Epithelial cell of esophagus (primary cell): ENCODE data around the gene ZNF718.
A peak's percentile ranks its signal among the peaks of the same experiment; 100 is the strongest.

Source experiments
- DNase-seq: peaks from one replicate; pipeline ENCODE4 v3.0.0; 2010; ENCODE audit warnings: low read depth
- H3K4me3 ChIP-seq: 2 replicates; pipeline ENCODE4 v1.5.1; 2011; ENCODE audit warnings: mild to moderate bottlenecking, low read length, control low read depth
- TF ChIP-seq, protein P1 (sequence below): IDR thresholded peaks from 2 replicates; pipeline ENCODE4 v1.5.1; 2011; ENCODE audit warnings: low read depth, mild to moderate bottlenecking, low read length, control low read depth, inconsistent platforms; ENCODE audit not compliant: insufficient read depth; ENCODE audit errors: missing control alignments

Gene ZNF718

DNA sequence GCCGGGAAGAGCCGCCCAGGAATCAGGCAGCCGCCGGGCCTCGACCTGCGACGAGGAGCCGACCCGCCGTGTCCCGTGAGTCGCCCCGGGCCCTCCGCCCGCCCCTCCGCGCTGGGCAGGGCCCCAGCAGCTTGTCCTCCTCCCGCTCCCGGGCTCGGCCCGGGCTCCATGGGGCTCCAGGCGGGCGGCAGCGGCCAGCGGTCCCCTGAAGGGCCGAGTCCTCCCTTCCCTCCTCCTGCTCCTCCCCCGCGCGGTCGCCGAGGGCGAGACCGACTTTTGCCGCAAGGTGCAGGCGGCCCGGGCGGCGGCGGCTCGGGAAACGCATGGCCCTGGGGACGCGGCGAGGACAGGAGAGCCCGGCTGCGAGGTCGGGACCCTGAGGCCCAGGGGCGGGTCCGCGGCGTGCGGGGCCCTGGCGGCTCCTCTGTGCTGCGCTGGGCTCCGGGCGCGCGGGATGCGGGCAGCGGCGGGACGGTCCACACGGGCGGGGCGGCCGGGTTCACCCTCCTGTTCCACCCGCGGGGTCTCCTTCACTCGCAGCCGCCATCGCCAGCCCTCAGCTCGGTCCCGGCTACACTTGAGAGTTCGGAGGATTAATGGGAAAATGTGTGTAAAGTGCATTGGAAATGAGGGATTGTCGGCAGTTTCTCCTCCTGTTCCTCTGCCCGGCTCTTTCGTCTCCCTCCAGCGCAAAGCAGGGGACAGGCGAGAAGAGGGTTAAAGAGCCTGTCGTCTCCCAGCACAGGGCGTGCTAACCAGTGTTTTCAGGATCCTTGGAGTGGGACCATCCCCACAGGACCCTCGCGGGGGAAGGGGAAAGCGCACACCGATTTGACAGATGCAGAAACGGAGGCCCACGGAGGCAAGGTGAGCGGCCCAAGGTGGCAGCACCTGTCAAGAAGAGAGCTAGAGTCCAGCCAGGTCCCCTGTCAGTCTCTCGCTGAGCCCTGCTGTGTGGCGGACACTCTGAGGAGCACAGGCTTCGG lies 16.6 kb upstream of the ZNF718 start:
- DNase-seq, result no peak
- TF ChIP-seq, protein P1, sequence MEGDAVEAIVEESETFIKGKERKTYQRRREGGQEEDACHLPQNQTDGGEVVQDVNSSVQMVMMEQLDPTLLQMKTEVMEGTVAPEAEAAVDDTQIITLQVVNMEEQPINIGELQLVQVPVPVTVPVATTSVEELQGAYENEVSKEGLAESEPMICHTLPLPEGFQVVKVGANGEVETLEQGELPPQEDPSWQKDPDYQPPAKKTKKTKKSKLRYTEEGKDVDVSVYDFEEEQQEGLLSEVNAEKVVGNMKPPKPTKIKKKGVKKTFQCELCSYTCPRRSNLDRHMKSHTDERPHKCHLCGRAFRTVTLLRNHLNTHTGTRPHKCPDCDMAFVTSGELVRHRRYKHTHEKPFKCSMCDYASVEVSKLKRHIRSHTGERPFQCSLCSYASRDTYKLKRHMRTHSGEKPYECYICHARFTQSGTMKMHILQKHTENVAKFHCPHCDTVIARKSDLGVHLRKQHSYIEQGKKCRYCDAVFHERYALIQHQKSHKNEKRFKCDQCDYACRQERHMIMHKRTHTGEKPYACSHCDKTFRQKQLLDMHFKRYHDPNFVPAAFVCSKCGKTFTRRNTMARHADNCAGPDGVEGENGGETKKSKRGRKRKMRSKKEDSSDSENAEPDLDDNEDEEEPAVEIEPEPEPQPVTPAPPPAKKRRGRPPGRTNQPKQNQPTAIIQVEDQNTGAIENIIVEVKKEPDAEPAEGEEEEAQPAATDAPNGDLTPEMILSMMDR, result no peak
- H3K4me3 ChIP-seq, result peak overlapping the region; percentile 11

- TF ChIP-seq, protein P1, result no peak
- no peak for DNase-seq
- H3K4me3 ChIP-seq, result no peak overlapping the region
Observed at GRCh38 chr4:112771-113170, 11.5 kb upstream of the ZNF718 start.

DNA sequence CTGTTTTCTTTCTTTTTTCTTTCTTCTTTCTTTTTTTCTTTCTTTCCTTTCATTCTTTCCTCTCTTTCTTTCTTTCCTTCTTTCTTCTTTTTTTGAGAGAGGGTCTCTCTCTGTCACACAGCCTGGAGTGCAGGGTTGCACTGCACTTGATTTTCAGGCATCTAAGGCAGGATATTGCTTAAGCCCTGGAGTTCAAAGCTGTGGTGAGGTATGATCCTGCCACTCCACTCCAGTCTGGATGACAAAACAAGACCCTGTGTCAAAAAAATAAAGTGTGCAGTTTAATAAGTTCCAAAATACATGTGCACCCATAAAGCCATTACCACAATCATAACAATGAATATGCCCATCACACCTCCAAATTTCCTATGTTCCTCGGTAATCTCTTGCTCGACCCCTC lies 10.6 kb upstream of the ZNF718 start:
- no peak overlapping the region for H3K4me3 ChIP-seq
- TF ChIP-seq, protein P1, result no peak
- no peak for DNase-seq

GRCh38 chr4:114149-114548 lies 10.2 kb upstream of the ZNF718 start:
- TF ChIP-seq, protein P1, result no peak

DNA sequence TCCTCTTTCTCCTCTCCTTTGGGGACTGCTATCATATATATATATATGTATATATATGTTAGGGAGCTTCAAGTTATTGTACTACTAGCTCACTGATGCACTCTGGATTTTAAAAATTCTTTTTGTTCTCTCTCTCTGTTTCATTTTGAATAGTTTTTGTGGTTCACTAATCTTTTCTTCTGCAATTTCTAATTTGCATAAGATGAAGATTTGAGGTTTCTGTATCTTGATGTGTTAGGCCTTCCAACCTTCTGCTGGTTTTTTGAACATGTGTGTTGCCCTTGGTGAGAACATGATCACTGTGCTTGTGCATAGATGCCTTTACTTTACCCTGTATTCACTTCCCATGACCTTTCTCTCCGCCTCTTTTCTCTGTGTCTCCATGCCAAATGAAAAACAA lies 7.8 kb upstream of the ZNF718 start:
- TF ChIP-seq, protein P1, result no peak
- H3K4me3 ChIP-seq, result no peak overlapping the region
- no peak for DNase-seq

More at GRCh38 chr4:114149-114548, 10.2 kb upstream of the ZNF718 start:
- DNase-seq, result peak; percentile 59
- H3K4me3 ChIP-seq, result no peak overlapping the region

DNA sequence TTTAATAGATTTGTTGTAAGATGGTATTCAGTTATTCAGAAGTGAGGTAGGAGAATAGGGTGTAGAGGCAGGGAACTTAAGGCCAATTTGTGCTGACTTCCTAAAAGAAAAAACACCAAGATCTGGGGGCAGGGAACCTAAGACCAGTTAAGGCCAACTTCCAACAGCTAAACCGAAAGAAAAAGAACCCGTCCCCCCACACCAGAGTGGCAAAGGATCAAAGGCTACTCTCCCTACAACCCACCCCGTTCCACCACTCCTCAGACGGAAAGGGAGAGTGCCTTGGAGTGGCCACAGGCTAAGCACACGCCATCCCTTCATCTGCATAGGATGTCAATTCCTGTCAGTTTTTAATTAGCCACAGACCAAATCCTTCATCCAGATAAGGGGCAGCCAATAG lies 3.7 kb upstream of the ZNF718 start:
- no peak overlapping the region for H3K4me3 ChIP-seq
- TF ChIP-seq, protein P1, result no peak
- no peak for DNase-seq
